ENCODE data around the gene TBC1D9B.
A peak's percentile ranks its signal among the peaks of the same experiment; 100 is the strongest.
"Not testable (repeated sequence)": the region's sequence is repeated elsewhere in the genome, so short reads cannot be mapped to it uniquely, and the experiment has no call there.

TBC1D9B gene

DNA sequence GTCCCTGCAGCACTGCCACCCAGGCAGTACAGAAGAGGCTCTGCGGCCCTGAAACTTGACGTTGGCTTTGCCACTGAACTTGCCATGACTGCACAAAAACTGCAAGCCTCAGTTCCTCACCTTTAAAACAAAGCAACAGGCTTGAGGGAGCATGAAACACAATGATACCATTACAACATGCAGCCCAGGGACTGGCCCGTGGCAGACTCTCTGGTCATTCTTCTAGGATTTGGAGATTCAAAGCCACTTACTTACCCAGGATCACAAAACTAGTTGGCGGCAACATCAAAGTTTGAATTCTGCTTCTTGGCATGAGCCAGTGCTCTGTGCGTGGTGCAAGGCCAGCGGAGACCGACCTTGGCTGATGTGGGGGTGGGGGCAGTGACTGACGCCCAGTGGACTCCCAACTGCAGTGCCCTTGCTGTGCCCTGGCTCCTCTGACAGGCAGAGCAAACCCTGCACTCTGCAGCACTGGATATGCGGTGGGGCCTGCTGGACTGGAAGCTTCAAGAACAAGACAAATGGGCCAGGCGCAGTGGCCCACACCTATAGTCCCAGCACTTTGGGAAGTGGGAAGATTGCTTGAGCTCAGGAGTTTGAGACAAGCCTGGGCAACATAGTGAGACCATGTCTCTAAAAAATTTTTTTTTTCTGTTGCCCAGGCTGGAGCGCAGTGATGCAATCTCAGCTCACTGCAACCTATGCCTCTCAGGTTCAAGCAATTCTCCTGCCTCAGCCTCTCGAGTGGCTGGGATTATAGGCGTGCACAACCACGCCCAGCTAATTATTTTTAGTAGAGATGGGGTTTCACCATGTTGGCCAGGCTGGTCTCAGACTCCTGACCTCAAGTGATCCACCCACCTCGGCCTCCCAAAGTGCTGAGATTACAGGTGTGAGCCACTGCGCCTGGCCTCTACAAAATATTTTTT lies 68.1 kb downstream of the TBC1D9B start:
- peaks cover 33% of the 10 kb centered on the region for H3K36me3 Mint-ChIP-seq (ENCODE audit: low read depth)
- no peak for DNase-seq (ENCODE audit: low spot score)
- H3K9me3 Mint-ChIP-seq, result no peaks in the 10 kb centered on the region
- H3K4me1 Mint-ChIP-seq (ENCODE audit: low read depth), result peaks cover 16% of the 10 kb centered on the region
- no peaks in the 10 kb centered on the region for H3K27me3 Mint-ChIP-seq (ENCODE audit: low read depth)
- no peak overlapping the region for H3K27ac Mint-ChIP-seq
- H3K4me3 Mint-ChIP-seq, result no peak overlapping the region

DNA sequence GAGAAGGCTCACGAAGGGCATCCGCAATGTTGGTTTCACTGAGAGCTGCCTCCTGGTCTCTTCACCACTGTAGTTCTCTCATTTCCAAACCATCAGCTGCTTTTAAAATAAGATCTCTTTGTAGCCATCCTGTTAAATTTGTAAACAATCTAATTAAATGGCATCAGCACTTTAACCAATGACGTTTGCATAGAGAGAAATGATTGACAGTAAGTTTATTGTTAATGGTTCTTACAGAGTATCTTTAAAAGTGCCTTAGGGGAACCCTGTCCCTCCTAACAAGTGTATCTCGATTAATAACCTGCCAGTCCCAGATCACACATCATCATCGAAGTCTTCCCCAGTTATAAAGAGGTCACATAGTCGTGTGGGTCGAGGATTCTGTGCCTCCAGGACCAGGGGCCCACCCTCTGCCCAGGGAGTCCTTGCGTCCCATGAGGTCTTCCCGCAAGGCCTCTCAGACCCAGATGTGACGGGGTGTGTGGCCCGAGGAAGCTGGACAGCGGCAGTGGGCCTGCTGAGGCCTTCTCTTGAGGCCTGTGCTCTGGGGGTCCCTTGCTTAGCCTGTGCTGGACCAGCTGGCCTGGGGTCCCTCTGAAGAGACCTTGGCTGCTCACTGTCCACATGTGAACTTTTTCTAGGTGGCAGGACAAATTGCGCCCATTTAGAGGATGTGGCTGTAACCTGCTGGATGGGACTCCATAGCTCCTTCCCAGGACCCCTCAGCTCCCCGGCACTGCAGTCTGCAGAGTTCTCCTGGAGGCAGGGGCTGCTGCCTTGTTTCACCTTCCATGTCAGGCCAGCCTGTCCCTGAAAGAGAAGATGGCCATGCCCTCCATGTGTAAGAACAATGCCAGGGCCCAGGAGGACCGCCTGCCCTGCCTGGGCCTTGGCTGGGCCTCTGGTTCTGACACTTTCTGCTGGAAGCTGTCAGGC lies 70.4 kb downstream of the TBC1D9B start:
- peak overlapping the region; percentile 96 for H3K27ac Mint-ChIP-seq
- no peak for DNase-seq (ENCODE audit: low spot score)
- H3K4me3 Mint-ChIP-seq, result peak overlapping the region; percentile 77

GRCh38 chr5:179836225-179837019 lies 71.3 kb downstream of the TBC1D9B start:
- H3K27me3 Mint-ChIP-seq (ENCODE audit: low read depth), result no peaks in the 10 kb centered on the region
- H3K27ac Mint-ChIP-seq, result peak overlapping the region; percentile 96
- DNase-seq (ENCODE audit: low spot score), result peak; percentile 53
- peak overlapping the region; percentile 77 for H3K4me3 Mint-ChIP-seq
- H3K4me1 Mint-ChIP-seq (ENCODE audit: low read depth), result peaks cover 16% of the 10 kb centered on the region
- H3K9me3 Mint-ChIP-seq, result no peaks in the 10 kb centered on the region
- H3K36me3 Mint-ChIP-seq (ENCODE audit: low read depth), result peaks cover 44% of the 10 kb centered on the region

More for the DNA sequence above, 70.4 kb downstream of the TBC1D9B start:
- Mint-ChIP-seq H3K4me1 (ENCODE audit: low read depth) (peaks cover 16% of the 10 kb centered on the region), H3K27me3 (ENCODE audit: low read depth) (no peaks in the 10 kb centered on the region), H3K36me3 (ENCODE audit: low read depth) (peaks cover 42% of the 10 kb centered on the region), H3K9me3 (no peaks in the 10 kb centered on the region)

GRCh38 chr5:179834871-179835270 lies 72.8 kb downstream of the TBC1D9B start:
- H3K36me3 Mint-ChIP-seq (ENCODE audit: low read depth), result peaks cover 47% of the 10 kb centered on the region
- not testable (repeated sequence) for H3K27ac Mint-ChIP-seq; H3K4me3 Mint-ChIP-seq; H3K9me3 Mint-ChIP-seq; DNase-seq (ENCODE audit: low spot score); H3K27me3 Mint-ChIP-seq (ENCODE audit: low read depth)
- H3K4me1 Mint-ChIP-seq (ENCODE audit: low read depth), result peaks cover 16% of the 10 kb centered on the region

GRCh38 chr5:179834120-179834519 lies 73.6 kb downstream of the TBC1D9B start:
- DNase-seq (ENCODE audit: low spot score), result no peak
- Mint-ChIP-seq H3K27me3 (ENCODE audit: low read depth) (no peaks in the 10 kb centered on the region), H3K27ac (no peak overlapping the region), H3K4me3 (no peak overlapping the region), H3K4me1 (ENCODE audit: low read depth) (peaks cover 16% of the 10 kb centered on the region), H3K36me3 (ENCODE audit: low read depth) (peaks cover 51% of the 10 kb centered on the region), H3K9me3 (no peaks in the 10 kb centered on the region)

- peak overlapping the region; percentile 41 for H3K27ac Mint-ChIP-seq
- H3K27me3 Mint-ChIP-seq (ENCODE audit: low read depth), result no peaks in the 10 kb centered on the region
- no peaks in the 10 kb centered on the region for H3K9me3 Mint-ChIP-seq
- H3K4me1 Mint-ChIP-seq (ENCODE audit: low read depth), result peaks cover 16% of the 10 kb centered on the region
- H3K4me3 Mint-ChIP-seq, result no peak overlapping the region
- DNase-seq (ENCODE audit: low spot score), result no peak
- peaks cover 55% of the 10 kb centered on the region for H3K36me3 Mint-ChIP-seq (ENCODE audit: low read depth)
Observed at GRCh38 chr5:179833709-179834070, 74.0 kb downstream of the TBC1D9B start.

GRCh38 chr5:179833056-179833708 lies 74.5 kb downstream of the TBC1D9B start:
- Mint-ChIP-seq H3K27me3 (ENCODE audit: low read depth) (no peaks in the 10 kb centered on the region), H3K4me1 (ENCODE audit: low read depth) (peaks cover 18% of the 10 kb centered on the region), H3K4me3 (no peak overlapping the region), H3K27ac (peak overlapping the region; percentile 41), H3K9me3 (no peaks in the 10 kb centered on the region), H3K36me3 (ENCODE audit: low read depth) (peaks cover 58% of the 10 kb centered on the region)
- DNase-seq (ENCODE audit: low spot score), result no peak

DNA sequence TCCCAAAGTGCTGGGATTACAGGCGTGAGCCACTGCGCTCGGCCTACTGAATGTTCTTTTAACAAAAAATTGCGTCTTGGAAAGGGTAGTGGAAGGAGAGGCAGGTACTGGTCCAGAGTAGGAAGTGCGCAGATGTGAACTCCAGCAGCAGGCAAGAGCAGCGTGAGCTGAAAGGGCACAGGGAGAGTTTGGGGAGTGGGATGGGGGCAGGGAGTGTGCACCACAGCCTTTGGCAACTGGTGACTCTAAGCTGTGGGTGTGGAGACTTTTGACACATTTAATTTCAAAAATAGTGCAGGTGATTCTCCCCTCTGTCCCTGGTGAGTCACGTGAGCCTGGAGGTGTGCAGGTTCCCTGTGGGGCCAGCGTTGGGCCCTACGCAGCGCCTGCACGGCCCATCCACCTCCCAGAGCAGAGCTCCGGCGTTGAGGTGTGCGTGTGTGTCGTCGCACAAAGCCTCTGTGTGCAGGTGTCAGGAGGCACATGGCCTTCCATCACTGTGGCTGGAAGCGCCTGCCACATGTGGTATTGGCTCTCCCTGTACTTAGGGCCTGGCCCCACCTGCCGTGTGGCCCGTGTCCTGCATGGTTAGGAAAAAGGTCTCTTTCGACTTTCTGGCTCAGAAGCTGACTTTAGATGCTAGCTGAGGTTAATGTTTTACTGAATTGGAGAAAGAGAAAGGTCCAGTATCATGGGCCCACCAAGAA lies 75.5 kb downstream of the TBC1D9B start:
- H3K36me3 Mint-ChIP-seq (ENCODE audit: low read depth), result peaks cover 65% of the 10 kb centered on the region
- no peaks in the 10 kb centered on the region for H3K27me3 Mint-ChIP-seq (ENCODE audit: low read depth)
- H3K4me1 Mint-ChIP-seq (ENCODE audit: low read depth), result peaks cover 14% of the 10 kb centered on the region
- no peak overlapping the region for H3K4me3 Mint-ChIP-seq
- no peak overlapping the region for H3K27ac Mint-ChIP-seq
- H3K9me3 Mint-ChIP-seq, result no peaks in the 10 kb centered on the region
- DNase-seq (ENCODE audit: low spot score), result no peak

DNA sequence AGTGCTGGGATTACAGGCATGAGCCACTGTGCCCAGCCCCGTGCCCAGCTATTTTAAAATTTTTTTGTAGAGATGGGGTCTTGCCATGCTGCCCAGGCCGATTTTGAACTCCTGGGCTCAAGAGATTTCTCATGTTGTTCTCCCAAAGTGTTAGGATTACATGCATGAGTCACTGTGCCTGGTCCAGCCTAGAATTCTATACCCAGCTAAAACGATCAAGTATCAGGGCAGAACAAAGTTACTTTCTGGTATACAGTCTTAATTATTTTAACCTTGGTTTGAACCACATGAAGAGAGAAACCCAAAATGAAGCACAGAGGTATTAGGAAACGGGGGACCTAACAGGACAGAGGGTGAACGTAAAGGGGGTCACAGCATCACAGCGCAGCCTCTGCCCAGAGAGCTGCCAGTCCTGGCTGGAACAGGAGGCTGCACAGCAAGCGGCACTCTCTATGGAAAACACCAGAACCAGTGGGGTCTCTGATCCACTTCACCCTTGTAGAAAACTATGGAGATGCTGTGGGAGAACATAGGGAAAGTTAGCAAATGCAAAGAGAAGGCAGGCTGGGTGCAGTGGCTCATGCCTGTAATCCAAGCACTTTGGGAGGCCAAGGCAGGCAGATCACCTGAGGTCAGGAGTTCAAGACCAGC lies 76.8 kb downstream of the TBC1D9B start:
- Mint-ChIP-seq H3K4me1 (ENCODE audit: low read depth) (peaks cover 6% of the 10 kb centered on the region), H3K9me3 (no peaks in the 10 kb centered on the region), H3K36me3 (ENCODE audit: low read depth) (peaks cover 63% of the 10 kb centered on the region), H3K27ac (no peak overlapping the region), H3K27me3 (ENCODE audit: low read depth) (no peaks in the 10 kb centered on the region), H3K4me3 (no peak overlapping the region)
- no peak for DNase-seq (ENCODE audit: low spot score)

DNA sequence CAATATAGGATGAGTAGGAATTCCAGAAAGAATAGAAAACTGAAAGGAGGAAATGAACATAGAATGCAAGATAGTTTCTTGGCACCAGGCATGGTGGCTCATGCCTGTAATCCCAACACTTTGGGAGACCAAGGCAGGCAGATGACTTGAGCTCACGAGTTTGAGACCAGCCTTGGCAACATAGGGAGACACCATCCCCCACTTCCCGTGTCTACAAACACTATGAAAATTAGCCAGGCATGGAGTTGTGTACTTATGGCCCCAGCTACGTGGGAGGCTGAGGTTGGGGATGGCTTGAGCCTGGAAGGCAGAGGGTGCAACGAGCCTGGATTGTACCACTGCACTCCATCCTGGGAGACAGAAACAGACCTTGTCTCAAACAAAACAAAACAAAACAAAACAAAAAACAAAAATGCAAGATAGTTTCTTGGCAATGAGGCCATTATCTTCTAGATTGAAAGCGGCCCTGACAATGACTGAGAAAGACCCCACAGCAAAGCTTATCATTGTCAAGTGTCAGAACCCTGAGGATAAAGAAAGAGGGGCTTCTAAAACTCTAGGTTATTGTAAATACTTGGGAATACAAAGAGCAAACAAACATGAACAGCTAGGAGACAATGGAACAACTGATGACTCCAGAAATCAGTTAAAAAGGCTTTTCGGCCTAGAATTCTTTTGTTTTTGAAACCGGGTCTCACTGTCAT lies 77.8 kb downstream of the TBC1D9B start:
- Mint-ChIP-seq H3K27me3 (ENCODE audit: low read depth) (no peaks in the 10 kb centered on the region), H3K4me1 (ENCODE audit: low read depth) (peaks cover 5% of the 10 kb centered on the region), H3K36me3 (ENCODE audit: low read depth) (peaks cover 66% of the 10 kb centered on the region), H3K4me3 (no peak overlapping the region), H3K27ac (no peak overlapping the region), H3K9me3 (no peaks in the 10 kb centered on the region)
- DNase-seq (ENCODE audit: low spot score), result no peak

DNA sequence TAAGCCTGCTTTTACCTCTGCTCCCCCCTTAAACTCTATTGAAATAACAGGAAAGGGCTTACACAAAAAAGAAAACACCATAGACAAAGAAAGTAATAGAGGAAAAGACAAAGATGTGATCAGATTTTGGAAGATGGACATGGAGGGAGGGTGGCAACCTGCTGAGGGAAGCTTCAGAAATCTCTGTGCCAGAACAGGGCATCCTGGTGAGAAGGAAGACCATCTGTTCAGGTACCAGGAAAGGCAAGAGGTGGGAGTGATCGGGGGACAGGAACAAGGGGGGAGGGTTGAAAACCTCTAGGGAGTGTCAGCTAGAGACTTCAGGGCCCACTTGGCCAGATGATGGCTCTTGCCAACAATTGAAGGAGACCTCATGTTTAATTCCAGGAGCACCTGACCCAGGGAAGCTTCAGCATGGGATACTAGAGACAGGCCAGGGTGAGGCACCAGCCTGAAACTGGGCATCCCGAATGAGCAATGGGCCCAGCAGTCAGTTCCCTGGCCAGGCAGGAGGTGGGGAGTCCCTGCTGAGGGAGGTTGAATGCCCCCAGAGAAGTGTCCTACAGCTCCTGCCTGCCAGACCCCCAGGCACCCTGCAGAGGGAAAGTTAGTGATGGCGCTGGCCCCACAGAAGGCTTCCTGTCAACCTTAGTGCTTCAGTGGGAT lies 78.8 kb downstream of the TBC1D9B start:
- Mint-ChIP-seq H3K27me3 (ENCODE audit: low read depth) (no peaks in the 10 kb centered on the region), H3K4me3 (no peak overlapping the region), H3K4me1 (ENCODE audit: low read depth) (peaks cover 6% of the 10 kb centered on the region), H3K27ac (peak overlapping the region; percentile 83), H3K9me3 (no peaks in the 10 kb centered on the region), H3K36me3 (ENCODE audit: low read depth) (peaks cover 71% of the 10 kb centered on the region)
- DNase-seq (ENCODE audit: low spot score), result no peak

Data from T-helper 2 cell treated with Interferon-gamma antibody and Interleukin-4, amounts not matched to agents 5 μg/mL and 100 μg/mL, for 36 hours (primary cell).